ENCODE data around the gene SLC38A11. TPM values are rescaled to one million over a fixed set of nuclear protein-coding genes. Genes with fewer than 3 reads are reported as not detected.
A peak's percentile ranks its signal among the peaks of the same experiment; 100 is the strongest.

The SLC38A11 gene
- total and polyA plus RNA-seq, 2 of the 13 experiments (the other 11 are each of a cell fraction or from before 2014, with no cell fraction given) = 14.0 to 14.3 TPM

DNA sequence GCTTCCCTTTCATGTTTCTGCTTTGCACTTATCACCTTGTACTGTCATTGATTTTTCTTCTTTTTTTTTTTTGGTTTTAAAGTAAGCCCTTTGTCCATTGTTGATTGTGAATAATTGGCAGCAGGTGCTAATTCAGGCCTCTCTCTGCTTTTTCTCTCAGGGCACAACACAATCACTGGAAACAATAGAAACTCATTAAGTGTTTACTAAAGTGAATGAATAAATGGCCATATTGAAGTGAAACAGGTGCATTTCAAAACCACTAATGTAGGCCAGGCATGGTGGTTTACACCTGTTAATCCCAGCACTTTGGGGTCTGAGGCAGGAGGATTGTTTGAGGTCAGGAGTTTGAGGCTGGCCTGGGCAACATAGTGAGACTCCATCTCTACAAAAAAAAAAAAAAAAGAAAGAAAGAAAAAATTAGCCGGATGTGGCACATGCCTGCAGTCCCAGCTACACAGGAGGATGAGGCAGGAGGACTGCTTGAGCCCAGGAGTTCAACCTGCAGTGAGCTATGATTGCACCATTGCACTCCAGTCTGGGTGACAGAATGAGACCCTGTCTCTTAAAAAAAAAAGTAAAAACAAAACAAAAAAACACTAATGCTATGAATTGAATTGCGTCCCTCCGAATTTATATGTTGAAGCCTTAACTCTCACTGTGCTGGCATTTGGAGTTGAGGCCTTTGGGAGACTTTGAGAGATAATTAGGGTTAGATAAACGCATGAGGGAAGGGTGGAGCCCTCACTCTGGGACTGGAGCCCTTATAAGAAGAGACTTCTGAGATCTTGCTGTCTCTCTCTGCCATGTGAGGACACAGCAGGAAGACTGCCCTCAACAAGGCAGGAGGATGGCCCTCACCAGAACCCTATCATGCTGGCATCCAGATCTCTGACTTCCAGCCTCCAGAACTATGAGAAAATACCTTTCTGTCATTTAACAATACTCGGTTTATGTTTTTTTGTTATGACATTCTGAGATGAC, 19.9 kb downstream of the SLC38A11 start (continued):
- TF ChIP-seq, protein P1, sequence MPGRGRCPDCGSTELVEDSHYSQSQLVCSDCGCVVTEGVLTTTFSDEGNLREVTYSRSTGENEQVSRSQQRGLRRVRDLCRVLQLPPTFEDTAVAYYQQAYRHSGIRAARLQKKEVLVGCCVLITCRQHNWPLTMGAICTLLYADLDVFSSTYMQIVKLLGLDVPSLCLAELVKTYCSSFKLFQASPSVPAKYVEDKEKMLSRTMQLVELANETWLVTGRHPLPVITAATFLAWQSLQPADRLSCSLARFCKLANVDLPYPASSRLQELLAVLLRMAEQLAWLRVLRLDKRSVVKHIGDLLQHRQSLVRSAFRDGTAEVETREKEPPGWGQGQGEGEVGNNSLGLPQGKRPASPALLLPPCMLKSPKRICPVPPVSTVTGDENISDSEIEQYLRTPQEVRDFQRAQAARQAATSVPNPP (CRISPR knock-in tag; IDR thresholded peaks at IDR 0.05) = 0 out of 2 replicates have a peak, but pooled peaks have one; percentile 64
- TF ChIP-seq FOSL2 (CRISPR knock-in tag; IDR thresholded peaks at IDR 0.05) (no peak; the same call in 1 of the 2 replicates), RCOR2 (CRISPR knock-in tag; IDR thresholded peaks at IDR 0.05) (peak; percentile 68; the same call in 1 of the 2 replicates), TSC22D2 (CRISPR knock-in tag; IDR thresholded peaks at IDR 0.05; ENCODE audit: borderline replicate concordance) (no peak), FOXA3 (CRISPR knock-in tag; IDR thresholded peaks at IDR 0.05) (peak; percentile 77), BRD4 (CRISPR knock-in tag; IDR thresholded peaks at IDR 0.05) (peak; percentile 50; the same call in 1 of the 2 replicates), MED1 (CRISPR knock-in tag; IDR thresholded peaks at IDR 0.05) (peak; percentile 70), HHEX (CRISPR knock-in tag; IDR thresholded peaks at IDR 0.05) (peak; percentile 70), ZNF644 (CRISPR knock-in tag; IDR thresholded peaks at IDR 0.05; ENCODE audit: low read depth) (peak; percentile 7; the same call in 1 of the 2 replicates), NR2F6 (IDR thresholded peaks at IDR 0.05) (peak; percentile 81), NR2F6 (CRISPR knock-in tag; IDR thresholded peaks at IDR 0.05) (peak; percentile 52; the same call in 1 of the 2 replicates), ZNF331 (CRISPR knock-in tag; IDR thresholded peaks at IDR 0.05) (peak; percentile 72)
- TF ChIP-seq, protein P2, sequence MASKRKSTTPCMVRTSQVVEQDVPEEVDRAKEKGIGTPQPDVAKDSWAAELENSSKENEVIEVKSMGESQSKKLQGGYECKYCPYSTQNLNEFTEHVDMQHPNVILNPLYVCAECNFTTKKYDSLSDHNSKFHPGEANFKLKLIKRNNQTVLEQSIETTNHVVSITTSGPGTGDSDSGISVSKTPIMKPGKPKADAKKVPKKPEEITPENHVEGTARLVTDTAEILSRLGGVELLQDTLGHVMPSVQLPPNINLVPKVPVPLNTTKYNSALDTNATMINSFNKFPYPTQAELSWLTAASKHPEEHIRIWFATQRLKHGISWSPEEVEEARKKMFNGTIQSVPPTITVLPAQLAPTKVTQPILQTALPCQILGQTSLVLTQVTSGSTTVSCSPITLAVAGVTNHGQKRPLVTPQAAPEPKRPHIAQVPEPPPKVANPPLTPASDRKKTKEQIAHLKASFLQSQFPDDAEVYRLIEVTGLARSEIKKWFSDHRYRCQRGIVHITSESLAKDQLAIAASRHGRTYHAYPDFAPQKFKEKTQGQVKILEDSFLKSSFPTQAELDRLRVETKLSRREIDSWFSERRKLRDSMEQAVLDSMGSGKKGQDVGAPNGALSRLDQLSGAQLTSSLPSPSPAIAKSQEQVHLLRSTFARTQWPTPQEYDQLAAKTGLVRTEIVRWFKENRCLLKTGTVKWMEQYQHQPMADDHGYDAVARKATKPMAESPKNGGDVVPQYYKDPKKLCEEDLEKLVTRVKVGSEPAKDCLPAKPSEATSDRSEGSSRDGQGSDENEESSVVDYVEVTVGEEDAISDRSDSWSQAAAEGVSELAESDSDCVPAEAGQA (IDR thresholded peaks at IDR 0.05; ENCODE audit: low read depth) = 0 out of 2 replicates have a peak, but pooled peaks have one; percentile 11
- TF ChIP-seq, protein P2 (CRISPR knock-in tag; IDR thresholded peaks at IDR 0.05; ENCODE audit: borderline replicate concordance) = peak; percentile 22; the same call in 1 of the 2 replicates
- TF ChIP-seq, protein P3, sequence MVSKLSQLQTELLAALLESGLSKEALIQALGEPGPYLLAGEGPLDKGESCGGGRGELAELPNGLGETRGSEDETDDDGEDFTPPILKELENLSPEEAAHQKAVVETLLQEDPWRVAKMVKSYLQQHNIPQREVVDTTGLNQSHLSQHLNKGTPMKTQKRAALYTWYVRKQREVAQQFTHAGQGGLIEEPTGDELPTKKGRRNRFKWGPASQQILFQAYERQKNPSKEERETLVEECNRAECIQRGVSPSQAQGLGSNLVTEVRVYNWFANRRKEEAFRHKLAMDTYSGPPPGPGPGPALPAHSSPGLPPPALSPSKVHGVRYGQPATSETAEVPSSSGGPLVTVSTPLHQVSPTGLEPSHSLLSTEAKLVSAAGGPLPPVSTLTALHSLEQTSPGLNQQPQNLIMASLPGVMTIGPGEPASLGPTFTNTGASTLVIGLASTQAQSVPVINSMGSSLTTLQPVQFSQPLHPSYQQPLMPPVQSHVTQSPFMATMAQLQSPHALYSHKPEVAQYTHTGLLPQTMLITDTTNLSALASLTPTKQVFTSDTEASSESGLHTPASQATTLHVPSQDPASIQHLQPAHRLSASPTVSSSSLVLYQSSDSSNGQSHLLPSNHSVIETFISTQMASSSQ (IDR thresholded peaks at IDR 0.05; ENCODE audit: low read depth) = peak; percentile 88
- TF ChIP-seq, protein P3 (CRISPR knock-in tag; IDR thresholded peaks at IDR 0.05; ENCODE audit: borderline replicate concordance) = peak; percentile 60; the same call in 1 of the 2 replicates

Measured in HepG2 (cell line).